Right lobe of liver (tissue), 6 donors: ENCODE data around the gene CDC45. TPM values are rescaled to one million over a fixed set of nuclear protein-coding genes. Genes with fewer than 3 reads are reported as not detected.

Experiments
- ATAC-seq, 4 donors: fragments of 200-7000 bp; cut with Tn5 transposase; one replicate each; pipeline ENCODE4 v1.9.1; 2020; ENCODE audit warnings: mild to moderate bottlenecking in 4 of 4, moderate library complexity in 4 of 4
- DNase-seq, 3 donors: peaks; one replicate each; pipeline ENCODE4 v3.0.0-alpha.2; 2020
- H3K27ac ChIP-seq, 3 donors: fragments of 200-600 bp; one replicate each; pipeline ENCODE4 v1.8.0; 2022
- H3K27me3 ChIP-seq, 2 donors: fragments of 200-600 bp; one replicate each; pipeline ENCODE4 v1.8.0; 2022
- H3K36me3 ChIP-seq, 4 donors: fragments of 200-600 bp; sonication (generic) in 1 of 4; one replicate each; pipeline versions ENCODE4 v1.5.1 to v1.8.0; 2017 to 2022; ENCODE audit warnings: control low read depth in 1 of 4
- H3K4me1 ChIP-seq, 4 donors: fragments of 200-600 bp; sonication (generic) in 1 of 4; one replicate each; pipeline versions ENCODE4 v1.5.1 to v1.8.0; 2017 to 2022; ENCODE audit warnings: control low read depth in 1 of 4
- H3K4me3 ChIP-seq, 3 donors: fragments of 200-600 bp; one replicate each; pipeline ENCODE4 v1.8.0; 2022
- H3K9me3 ChIP-seq, 4 donors: fragments of 200-600 bp; sonication (generic) in 1 of 4; one replicate each; pipeline versions ENCODE4 v1.5.1 to v1.8.0; 2017 to 2022; ENCODE audit warnings: control low read depth in 1 of 4
- CTCF ChIP-seq, 4 donors: fragments of 200-600 bp in 3 of 4; fragments of 450-650 bp in 1 of 4; IDR thresholded peaks; one replicate each; pipeline versions ENCODE4 v1.5.1 to v1.8.0; 2016 to 2022; ENCODE audit warnings: antibody characterized with exemption in 4 of 4, mild to moderate bottlenecking in 2 of 4
- POLR2A ChIP-seq: fragments of 450-650 bp; IDR thresholded peaks from one replicate; pipeline ENCODE4 v1.6.1; 2017; ENCODE audit warnings: antibody characterized with exemption, mild to moderate bottlenecking
- WGBS: methylation state at CpG from one replicate; pipeline ENCODE4 v1.1.6; 2018; ENCODE audit warnings: low coverage, low lambda C conversion rate; ENCODE audit not compliant: insufficient coverage; ENCODE audit errors: missing lambda C conversion rate; 5-methylcytosine and 5-hydroxymethylcytosine counted together
- intact Hi-C, 2 donors: fragments of 100-400 bp; cut with DNase I; formaldehyde crosslinking; loops; one replicate each; pipeline versions ENCODE4 v1.11.2 to v1.14.1; 2022
- total RNA-seq, 6 experiments: library from RNA; depleted of rRNA in 2 of 6; stranded (reverse); fragments of >200 nt in 2 of 6; fragmentation: NEBNext Ultra II Directional in 3 of 6; extraction: Animal tissue kit (Norgen Biotek cat#: 25700) in 3 of 6; gene quantifications; one replicate each; pipeline versions ENCODE4 v1.1.0 to v1.2.4, GENCODE V29; 2016 to 2023
- donor health status: DM: no; HTN: yes; CAD: no.
- donor health status: DM: no; HTN: no; CAD: no.
- donor health status: DM: no; HTN: no; CAD: no.
- donor health status: DM: no; HTN: yes; CAD: no.
- donor health status: DM: no; HTN: yes; CAD: no.

CDC45 gene
- total RNA-seq, 6 experiments from 2014 or later: 0.39 to 4.2 (median 0.56) TPM; not detected in 1

- H3K27ac ChIP-seq: no peak overlapping the region
- DNase-seq (no peak), ATAC-seq (no peak)
- no peaks in the 10 kb centered on the region for H3K36me3 ChIP-seq
- H3K4me1 ChIP-seq: no peaks in the 10 kb centered on the region
- H3K9me3 ChIP-seq: no peaks in the 10 kb centered on the region
- WGBS: 76% methylated on average over 3 of the region's 3 CpGs
- TF ChIP-seq CTCF (IDR thresholded peaks at IDR 0.05) (no peak), POLR2A (no peak)
- H3K4me3 ChIP-seq: no peak overlapping the region
- H3K27me3 ChIP-seq: no peaks in the 10 kb centered on the region
- intact Hi-C loops: no loop called here
Observed at GRCh38 chr22:19509191-19509590, 29.5 kb downstream of the CDC45 start.

GRCh38 chr22:19509923-19510322 lies 30.2 kb downstream of the CDC45 start:
- Histone ChIP-seq H3K9me3 (no peaks in the 10 kb centered on the region), H3K27ac (no peak overlapping the region), H3K4me1 (no peaks in the 10 kb centered on the region), H3K4me3 (no peak overlapping the region), H3K36me3 (no peaks in the 10 kb centered on the region), H3K27me3 (no peaks in the 10 kb centered on the region)
- intact Hi-C loops: no loop called here
- ATAC-seq (no peak), DNase-seq (no peak)
- no peak for TF ChIP-seq POLR2A
- TF ChIP-seq CTCF (IDR thresholded peaks at IDR 0.05): no peak
- 95% methylated on average over 2 of the region's 2 CpGs for WGBS

GRCh38 chr22:19510919-19511341 lies 31.2 kb downstream of the CDC45 start:
- DNase-seq: no peak
- TF ChIP-seq POLR2A: no peak
- TF ChIP-seq CTCF (IDR thresholded peaks at IDR 0.05): no peak

GRCh38 chr22:19513823-19514222 lies 34.1 kb downstream of the CDC45 start:
- Histone ChIP-seq H3K4me3 (no peak overlapping the region), H3K27me3 (no peaks in the 10 kb centered on the region), H3K4me1 (no peaks in the 10 kb centered on the region), H3K9me3 (no peaks in the 10 kb centered on the region), H3K27ac (no peak overlapping the region), H3K36me3 (no peaks in the 10 kb centered on the region)
- DNase-seq (no peak), ATAC-seq (no peak)
- TF ChIP-seq CTCF (IDR thresholded peaks at IDR 0.05) (no peak), POLR2A (no peak)
- 53% methylated on average over 2 of the region's 2 CpGs for WGBS
- intact Hi-C loops: no loop called here

More at GRCh38 chr22:19510919-19511341, 31.2 kb downstream of the CDC45 start:
- Histone ChIP-seq H3K4me1 (no peaks in the 10 kb centered on the region), H3K27ac (no peak overlapping the region), H3K36me3 (no peaks in the 10 kb centered on the region), H3K9me3 (no peaks in the 10 kb centered on the region), H3K27me3 (no peaks in the 10 kb centered on the region), H3K4me3 (no peak overlapping the region)
- no peak for ATAC-seq
- WGBS: 89% methylated on average over 2 of the region's 2 CpGs
- intact Hi-C loops: no loop called here
